Liver (tissue), 3 donors: ENCODE data around the gene TACR3.

Source experiments
- GABPA ChIP-seq, 2 donors: IDR thresholded peaks in 1 of 2; conservative IDR thresholded peaks in 1 of 2; 2 replicates each; pipeline ENCODE4 v1.6.1; 2016; ENCODE audit warnings: antibody characterized with exemption in 2 of 2, mild to moderate bottlenecking in 1 of 2, moderate library complexity in 1 of 2
- MAX ChIP-seq: IDR thresholded peaks from 2 replicates; pipeline ENCODE4 v1.6.1; 2016; ENCODE audit warnings: antibody characterized with exemption
- RAD21 ChIP-seq, 2 donors: IDR thresholded peaks; 2 replicates each; pipeline ENCODE4 v1.6.1; 2016; ENCODE audit warnings: antibody characterized with exemption in 2 of 2, mild to moderate bottlenecking in 2 of 2
- SP1 ChIP-seq: IDR thresholded peaks from 2 replicates; pipeline ENCODE4 v1.6.1; 2018; ENCODE audit warnings: antibody characterized with exemption, mild to moderate bottlenecking
- TAF1 ChIP-seq: conservative IDR thresholded peaks from 2 replicates; pipeline ENCODE4 v1.6.1; 2016; ENCODE audit warnings: antibody characterized with exemption, mild to moderate bottlenecking
- YY1 ChIP-seq: IDR thresholded peaks from 2 replicates; pipeline ENCODE4 v1.6.1; 2016; ENCODE audit warnings: antibody characterized with exemption, mild to moderate bottlenecking
- ZBTB33 ChIP-seq: IDR thresholded peaks from 2 replicates; pipeline ENCODE4 v1.6.1; 2016; ENCODE audit warnings: antibody characterized with exemption
- TF ChIP-seq, protein P1 (sequence below): fragments of 150-350 bp; IDR thresholded peaks from 2 replicates; pipeline ENCODE4 v1.5.1; 2017; ENCODE audit warnings: improper control_type of control experiment, low read depth, low read length; ENCODE audit not compliant: missing input control
- donor health status: healthy.
- donor health status: healthy.

DNA sequence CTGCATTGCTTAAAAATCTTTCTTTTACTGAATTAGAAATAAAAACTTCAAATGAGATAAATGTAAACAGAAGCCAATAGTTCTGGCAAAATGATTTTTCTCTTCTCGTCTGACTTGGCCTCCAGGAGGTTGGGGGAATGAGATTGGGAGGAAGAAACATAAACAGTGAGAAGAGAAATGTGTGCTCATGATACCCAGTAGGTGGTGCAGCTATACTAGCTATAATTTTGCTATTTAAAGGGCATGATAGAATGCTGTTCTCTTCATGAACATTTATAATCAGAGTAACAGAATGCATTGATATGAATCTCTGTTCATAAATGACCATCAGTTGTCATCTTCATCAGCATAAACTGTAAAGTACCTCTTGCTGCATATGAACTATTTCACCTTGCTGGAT, 85.5 kb downstream of the TACR3 start:
- TF ChIP-seq, protein P1, sequence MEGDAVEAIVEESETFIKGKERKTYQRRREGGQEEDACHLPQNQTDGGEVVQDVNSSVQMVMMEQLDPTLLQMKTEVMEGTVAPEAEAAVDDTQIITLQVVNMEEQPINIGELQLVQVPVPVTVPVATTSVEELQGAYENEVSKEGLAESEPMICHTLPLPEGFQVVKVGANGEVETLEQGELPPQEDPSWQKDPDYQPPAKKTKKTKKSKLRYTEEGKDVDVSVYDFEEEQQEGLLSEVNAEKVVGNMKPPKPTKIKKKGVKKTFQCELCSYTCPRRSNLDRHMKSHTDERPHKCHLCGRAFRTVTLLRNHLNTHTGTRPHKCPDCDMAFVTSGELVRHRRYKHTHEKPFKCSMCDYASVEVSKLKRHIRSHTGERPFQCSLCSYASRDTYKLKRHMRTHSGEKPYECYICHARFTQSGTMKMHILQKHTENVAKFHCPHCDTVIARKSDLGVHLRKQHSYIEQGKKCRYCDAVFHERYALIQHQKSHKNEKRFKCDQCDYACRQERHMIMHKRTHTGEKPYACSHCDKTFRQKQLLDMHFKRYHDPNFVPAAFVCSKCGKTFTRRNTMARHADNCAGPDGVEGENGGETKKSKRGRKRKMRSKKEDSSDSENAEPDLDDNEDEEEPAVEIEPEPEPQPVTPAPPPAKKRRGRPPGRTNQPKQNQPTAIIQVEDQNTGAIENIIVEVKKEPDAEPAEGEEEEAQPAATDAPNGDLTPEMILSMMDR = no peak
- TF ChIP-seq SP1 (no peak), YY1 (no peak), MAX (no peak), TAF1 (no peak), RAD21 (IDR thresholded peaks at IDR 0.05) (no peak), ZBTB33 (no peak), GABPA (IDR thresholded peaks at IDR 0.05 in 1 of 2, conservative IDR thresholded peaks at IDR 0.05 in 1 of 2) (no peak)
